Ramos (cell line): ENCODE results near the gene PEX7.
"Not testable (repeated sequence)": the region's sequence is repeated elsewhere in the genome, so short reads cannot be mapped to it uniquely, and the experiment has no call there.

Source experiments
- in situ Hi-C: fragments of 300-500 bp; cut with MboI; formaldehyde crosslinking; loops from one replicate; pipeline ENCODE4 v1.14.3; 2022; ENCODE audit warnings: low sequenced_read_pairs; ENCODE audit not compliant: unreplicated experiment

The PEX7 gene

GRCh38 chr6:136932599-136932998 is 110.2 kb downstream of the PEX7 start:
- in situ Hi-C loops = no loop called here

GRCh38 chr6:136945072-136945471 is 122.7 kb downstream of the PEX7 start:
- in situ Hi-C loops = no loop called here

- in situ Hi-C loops = no loop called here
Observed at GRCh38 chr6:136945711-136946121, 123.3 kb downstream of the PEX7 start.

- in situ Hi-C loops = no loop called here
Observed at GRCh38 chr6:136947037-136947436, 124.6 kb downstream of the PEX7 start.

- in situ Hi-C loops = not testable (repeated sequence)
Observed at GRCh38 chr6:136949957-136950356, 127.6 kb downstream of the PEX7 start.

- in situ Hi-C loops = no loop called here
Observed at GRCh38 chr6:136950436-136951126, 128.2 kb downstream of the PEX7 start.

GRCh38 chr6:136952714-136953260 is 130.4 kb downstream of the PEX7 start:
- in situ Hi-C loops = no loop called here

- in situ Hi-C loops = no loop called here
Observed at GRCh38 chr6:136955123-136955522, 132.7 kb downstream of the PEX7 start.

- in situ Hi-C loops = no loop called here
Observed at GRCh38 chr6:136956590-136957544, 134.5 kb downstream of the PEX7 start.

- in situ Hi-C loops = no loop called here
Observed at GRCh38 chr6:136958168-136958567, 135.8 kb downstream of the PEX7 start.

- in situ Hi-C loops = no loop called here
Observed at GRCh38 chr6:136959471-136959891, 137.1 kb downstream of the PEX7 start.

GRCh38 chr6:136959935-136960334 is 137.5 kb downstream of the PEX7 start:
- in situ Hi-C loops = not testable (repeated sequence)

GRCh38 chr6:136960781-136961180 is 138.4 kb downstream of the PEX7 start:
- in situ Hi-C loops = no loop called here

- in situ Hi-C loops = no loop called here
Observed at GRCh38 chr6:136961848-136962247, 139.5 kb downstream of the PEX7 start.

- in situ Hi-C loops = no loop called here
Observed at GRCh38 chr6:136962661-136963060, 140.3 kb downstream of the PEX7 start.

GRCh38 chr6:136963259-136963658 is 140.9 kb downstream of the PEX7 start:
- in situ Hi-C loops = no loop called here
